Central memory CD8-positive, alpha-beta T cell (primary cell): ENCODE measurements around the gene KRT7.
"Not testable (repeated sequence)": the region's sequence is repeated elsewhere in the genome, so short reads cannot be mapped to it uniquely, and the experiment has no call there.

ENCODE experiments used
- ATAC-seq: fragments of 150-1000 bp; cut with Tn5 transposase; replicated peaks from 2 replicates; pipeline ENCODE4 v1.10.0; 2022; ENCODE audit warnings: mild to moderate bottlenecking, moderate FRiP score, moderate number of reproducible peaks; ENCODE audit not compliant: poor library complexity, severe bottlenecking; ENCODE audit errors: extremely low read depth
- DNase-seq, 2 donors: peaks; one replicate each; pipeline ENCODE4 v3.0.0; 2021; ENCODE audit warnings: low spot score in 2 of 2
- H3K27ac Mint-ChIP-seq: one replicate; pipeline ENCODE4 v1.8.0; 2022; ENCODE audit warnings: low read depth, mild to moderate bottlenecking, moderate library complexity, mixed read lengths
- H3K27me3 Mint-ChIP-seq: one replicate; pipeline ENCODE4 v1.8.0; 2022; ENCODE audit warnings: mixed read lengths
- H3K36me3 Mint-ChIP-seq: one replicate; pipeline ENCODE4 v1.8.0; 2022; ENCODE audit warnings: mild to moderate bottlenecking, moderate library complexity, mixed read lengths; ENCODE audit not compliant: insufficient read depth
- H3K4me1 Mint-ChIP-seq: one replicate; pipeline ENCODE4 v1.8.0; 2022; ENCODE audit warnings: mixed read lengths
- H3K4me3 Mint-ChIP-seq: one replicate; pipeline ENCODE4 v1.8.0; 2022; ENCODE audit warnings: mild to moderate bottlenecking, moderate library complexity, mixed read lengths
- H3K9me3 Mint-ChIP-seq: one replicate; pipeline ENCODE4 v1.8.0; 2022; ENCODE audit warnings: mixed read lengths

Gene KRT7

DNA sequence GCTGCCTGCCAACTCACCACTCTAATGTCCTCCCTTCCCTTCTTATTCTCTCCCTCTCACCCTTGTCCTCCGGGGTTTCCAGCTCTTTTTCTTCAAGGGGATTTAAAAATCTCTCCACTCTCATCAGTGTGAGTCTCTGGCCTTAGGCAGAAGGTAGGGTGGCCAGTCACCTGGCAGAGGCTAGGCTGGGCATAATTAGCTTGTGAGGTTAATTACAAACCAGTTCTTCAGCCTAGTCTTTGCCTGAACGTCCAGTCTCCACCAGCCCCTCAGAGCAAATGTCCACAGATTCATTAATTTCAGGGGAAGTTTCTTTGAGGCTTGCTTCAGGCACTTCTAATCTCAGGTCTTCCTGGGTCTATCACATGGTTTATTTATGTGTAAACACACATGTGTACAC lies 6.7 kb downstream of the KRT7 start:
- Mint-ChIP-seq H3K27ac (no peak overlapping the region), H3K9me3 (no peaks in the 10 kb centered on the region), H3K27me3 (peaks cover 21% of the 10 kb centered on the region), H3K36me3 (peaks cover 1% of the 10 kb centered on the region), H3K4me3 (no peak overlapping the region), H3K4me1 (peaks cover 13% of the 10 kb centered on the region)
- DNase-seq (no peak), ATAC-seq (no peak)

DNA sequence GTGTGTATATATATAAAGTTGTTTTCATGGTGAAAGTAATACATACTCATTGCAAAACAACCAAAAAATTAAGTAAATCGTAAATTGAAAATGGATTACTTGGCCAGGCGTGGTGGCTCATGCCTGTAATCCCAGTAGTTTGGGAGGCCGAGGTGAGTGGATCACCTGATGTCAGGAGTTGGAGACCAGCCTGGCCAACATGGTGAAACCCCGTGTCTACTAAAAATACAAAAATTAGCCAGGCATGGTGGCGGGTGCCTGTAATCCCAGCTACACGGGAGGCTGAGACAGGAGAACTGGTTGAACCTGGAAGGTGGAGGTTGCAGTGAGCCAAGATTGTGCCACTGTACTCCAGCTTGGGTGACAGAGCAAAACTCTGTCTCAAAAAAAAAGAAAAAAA lies 7.2 kb downstream of the KRT7 start:
- Mint-ChIP-seq H3K4me1 (peaks cover 13% of the 10 kb centered on the region), H3K27me3 (peaks cover 17% of the 10 kb centered on the region)
- ATAC-seq, H3K36me3 Mint-ChIP-seq, H3K9me3 Mint-ChIP-seq, DNase-seq, H3K27ac Mint-ChIP-seq, H3K4me3 Mint-ChIP-seq: not testable (repeated sequence)

DNA sequence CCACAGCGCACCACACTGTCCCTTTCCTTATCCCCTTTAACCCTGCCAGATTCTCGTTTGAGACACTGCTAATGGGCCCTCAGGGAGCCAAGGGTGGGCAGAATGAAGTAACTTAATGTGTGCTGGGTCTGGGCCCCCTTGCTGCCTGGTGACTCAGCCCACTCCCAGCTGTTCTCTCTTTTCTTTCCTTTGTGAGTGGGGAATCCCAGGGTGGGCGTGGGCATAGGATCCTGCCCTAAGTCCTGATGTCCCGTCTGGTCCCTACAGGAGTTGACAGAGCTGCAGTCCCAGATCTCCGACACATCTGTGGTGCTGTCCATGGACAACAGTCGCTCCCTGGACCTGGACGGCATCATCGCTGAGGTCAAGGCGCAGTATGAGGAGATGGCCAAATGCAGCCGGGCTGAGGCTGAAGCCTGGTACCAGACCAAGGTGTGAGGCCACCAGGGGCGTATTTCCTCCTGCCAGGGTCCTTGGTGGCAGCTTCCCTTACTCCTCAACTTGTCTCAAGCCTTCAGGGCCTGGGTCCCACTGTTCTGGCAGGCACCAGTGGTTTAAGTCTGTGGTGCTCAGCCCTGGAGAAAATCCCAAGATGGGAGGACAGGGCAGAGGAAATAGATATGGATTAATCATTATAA lies 8.3 kb downstream of the KRT7 start:
- Mint-ChIP-seq H3K27ac (no peak overlapping the region), H3K4me1 (peaks cover 13% of the 10 kb centered on the region), H3K27me3 (peaks cover 15% of the 10 kb centered on the region), H3K4me3 (no peak overlapping the region), H3K9me3 (no peaks in the 10 kb centered on the region), H3K36me3 (peaks cover 1% of the 10 kb centered on the region)
- DNase-seq, result no peak
- ATAC-seq, result no peak

DNA sequence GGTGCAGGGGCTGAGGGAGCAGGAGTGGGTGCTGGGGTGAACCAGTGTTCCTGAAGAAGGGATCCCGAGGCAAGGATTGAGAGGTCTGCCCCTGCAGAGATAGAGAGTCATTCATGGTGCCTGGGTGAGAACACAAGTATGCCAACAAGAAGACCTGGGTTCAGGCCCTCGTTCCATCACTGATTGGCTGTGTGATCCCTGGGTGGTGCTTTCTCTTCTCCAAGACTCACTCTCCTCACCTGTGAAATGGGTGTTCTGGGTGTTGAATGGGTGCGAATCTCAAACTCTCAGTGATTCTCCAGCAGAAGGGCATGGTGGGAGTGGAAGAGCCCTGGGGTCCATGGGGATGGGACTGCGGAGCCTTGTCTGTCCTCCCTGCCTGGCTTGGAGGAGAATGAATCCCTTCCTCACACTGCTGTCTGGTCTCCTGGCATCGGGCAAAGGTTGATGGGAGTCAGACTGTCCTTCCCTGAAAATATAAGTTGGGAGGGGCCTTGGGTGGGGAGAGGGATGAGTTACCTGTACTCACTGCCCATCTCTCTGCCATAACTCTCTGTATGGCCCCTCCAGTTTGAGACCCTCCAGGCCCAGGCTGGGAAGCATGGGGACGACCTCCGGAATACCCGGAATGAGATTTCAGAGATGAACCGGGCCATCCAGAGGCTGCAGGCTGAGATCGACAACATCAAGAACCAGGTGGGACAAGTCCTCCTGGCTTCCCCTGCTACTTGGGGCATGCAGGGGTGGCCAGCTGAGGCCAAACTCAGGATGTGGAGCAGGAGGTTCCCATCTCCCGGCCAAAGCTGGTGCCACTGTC lies 9.6 kb downstream of the KRT7 start:
- H3K9me3 Mint-ChIP-seq, result no peaks in the 10 kb centered on the region
- no peak overlapping the region for H3K27ac Mint-ChIP-seq
- ATAC-seq (no peak), DNase-seq (no peak)
- no peaks in the 10 kb centered on the region for H3K36me3 Mint-ChIP-seq
- peaks cover 13% of the 10 kb centered on the region for H3K4me1 Mint-ChIP-seq
- peaks cover 23% of the 10 kb centered on the region for H3K27me3 Mint-ChIP-seq
- no peak overlapping the region for H3K4me3 Mint-ChIP-seq

GRCh38 chr12:52243259-52243855 lies 10.3 kb downstream of the KRT7 start:
- no peaks in the 10 kb centered on the region for H3K9me3 Mint-ChIP-seq
- H3K36me3 Mint-ChIP-seq, result no peaks in the 10 kb centered on the region
- peaks cover 29% of the 10 kb centered on the region for H3K27me3 Mint-ChIP-seq
- DNase-seq (no peak), ATAC-seq (no peak)
- H3K4me1 Mint-ChIP-seq, result peaks cover 13% of the 10 kb centered on the region
- no peak overlapping the region for H3K4me3 Mint-ChIP-seq
- H3K27ac Mint-ChIP-seq, result peak overlapping the region; percentile 87

DNA sequence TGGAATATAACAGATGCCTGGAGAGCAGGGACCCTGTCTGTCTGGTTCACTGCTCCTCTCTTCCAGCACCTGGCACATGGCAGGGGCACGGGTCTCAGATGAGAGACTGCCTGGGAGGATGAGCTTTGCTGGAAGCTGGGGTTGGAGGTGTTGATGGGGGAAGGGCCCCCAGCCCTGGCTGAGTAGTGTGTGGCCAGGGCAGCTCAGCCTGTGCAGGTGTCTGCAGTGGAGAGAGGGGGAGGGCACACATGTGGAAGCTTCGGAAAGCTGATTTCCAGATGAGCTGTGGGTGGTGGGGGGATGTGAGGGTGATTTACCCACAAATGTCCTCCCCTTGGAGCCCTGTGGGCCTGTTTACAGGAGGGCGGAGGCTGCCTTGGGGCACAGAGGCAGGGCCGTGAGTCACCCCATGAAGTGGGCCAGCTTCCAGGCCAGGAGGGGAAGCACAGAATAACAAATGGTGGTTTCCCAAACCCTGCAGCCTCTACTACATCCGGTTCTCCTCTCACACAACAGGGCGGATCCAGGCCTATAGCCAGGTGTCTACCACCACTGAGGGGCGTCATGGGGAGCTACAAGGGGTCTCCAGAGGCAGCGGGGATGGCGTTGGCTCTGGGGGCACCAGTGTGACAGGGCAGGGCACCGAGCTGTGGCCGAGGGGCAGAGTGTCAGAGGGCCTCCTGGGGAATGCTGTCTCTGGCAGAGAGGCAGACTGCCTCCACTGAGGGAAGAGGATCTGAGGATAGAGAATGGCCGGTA lies 11.0 kb downstream of the KRT7 start:
- DNase-seq, result peak in 1 of 2 donors; percentile 34
- Mint-ChIP-seq H3K27ac (peak overlapping the region; percentile 87), H3K27me3 (peaks cover 34% of the 10 kb centered on the region), H3K36me3 (no peaks in the 10 kb centered on the region), H3K4me1 (peaks cover 13% of the 10 kb centered on the region), H3K4me3 (no peak overlapping the region), H3K9me3 (no peaks in the 10 kb centered on the region)
- ATAC-seq, result peak; percentile 88

DNA sequence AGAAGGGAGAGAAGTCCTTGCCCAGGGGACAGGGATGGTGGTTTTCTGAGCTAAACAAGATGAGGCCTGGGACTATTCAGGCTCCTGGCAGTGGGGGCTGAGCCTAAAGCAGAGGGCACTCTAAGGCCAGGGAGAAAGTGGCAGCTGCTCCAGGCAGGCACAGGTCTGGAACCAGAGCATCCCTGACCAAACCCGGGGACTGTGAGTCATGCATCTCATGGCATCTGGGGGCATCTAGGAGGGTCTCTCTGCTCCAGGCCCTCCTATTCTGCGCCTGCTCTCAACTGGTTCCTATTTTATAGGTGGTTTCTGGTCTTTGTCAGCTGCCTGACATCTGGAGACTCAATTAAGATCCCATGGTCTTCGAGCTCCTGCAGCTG lies 11.6 kb downstream of the KRT7 start:
- no peaks in the 10 kb centered on the region for H3K36me3 Mint-ChIP-seq
- ATAC-seq (no peak), DNase-seq (no peak)
- no peak overlapping the region for H3K4me3 Mint-ChIP-seq
- H3K27ac Mint-ChIP-seq, result peak overlapping the region; percentile 87
- H3K27me3 Mint-ChIP-seq, result peaks cover 34% of the 10 kb centered on the region
- H3K4me1 Mint-ChIP-seq, result peaks cover 15% of the 10 kb centered on the region
- no peaks in the 10 kb centered on the region for H3K9me3 Mint-ChIP-seq

GRCh38 chr12:52245259-52245961 lies 12.4 kb downstream of the KRT7 start:
- H3K9me3 Mint-ChIP-seq, result no peaks in the 10 kb centered on the region
- no peak overlapping the region for H3K4me3 Mint-ChIP-seq
- ATAC-seq (no peak), DNase-seq (no peak)
- peaks cover 20% of the 10 kb centered on the region for H3K4me1 Mint-ChIP-seq
- no peak overlapping the region for H3K27ac Mint-ChIP-seq
- H3K36me3 Mint-ChIP-seq, result no peaks in the 10 kb centered on the region
- peaks cover 40% of the 10 kb centered on the region for H3K27me3 Mint-ChIP-seq

GRCh38 chr12:52245962-52246569 lies 13.0 kb downstream of the KRT7 start:
- DNase-seq (no peak), ATAC-seq (no peak)
- Mint-ChIP-seq H3K4me1 (peaks cover 20% of the 10 kb centered on the region), H3K27me3 (peaks cover 43% of the 10 kb centered on the region), H3K9me3 (no peaks in the 10 kb centered on the region), H3K27ac (peak overlapping the region; percentile 27), H3K36me3 (no peaks in the 10 kb centered on the region), H3K4me3 (no peak overlapping the region)

DNA sequence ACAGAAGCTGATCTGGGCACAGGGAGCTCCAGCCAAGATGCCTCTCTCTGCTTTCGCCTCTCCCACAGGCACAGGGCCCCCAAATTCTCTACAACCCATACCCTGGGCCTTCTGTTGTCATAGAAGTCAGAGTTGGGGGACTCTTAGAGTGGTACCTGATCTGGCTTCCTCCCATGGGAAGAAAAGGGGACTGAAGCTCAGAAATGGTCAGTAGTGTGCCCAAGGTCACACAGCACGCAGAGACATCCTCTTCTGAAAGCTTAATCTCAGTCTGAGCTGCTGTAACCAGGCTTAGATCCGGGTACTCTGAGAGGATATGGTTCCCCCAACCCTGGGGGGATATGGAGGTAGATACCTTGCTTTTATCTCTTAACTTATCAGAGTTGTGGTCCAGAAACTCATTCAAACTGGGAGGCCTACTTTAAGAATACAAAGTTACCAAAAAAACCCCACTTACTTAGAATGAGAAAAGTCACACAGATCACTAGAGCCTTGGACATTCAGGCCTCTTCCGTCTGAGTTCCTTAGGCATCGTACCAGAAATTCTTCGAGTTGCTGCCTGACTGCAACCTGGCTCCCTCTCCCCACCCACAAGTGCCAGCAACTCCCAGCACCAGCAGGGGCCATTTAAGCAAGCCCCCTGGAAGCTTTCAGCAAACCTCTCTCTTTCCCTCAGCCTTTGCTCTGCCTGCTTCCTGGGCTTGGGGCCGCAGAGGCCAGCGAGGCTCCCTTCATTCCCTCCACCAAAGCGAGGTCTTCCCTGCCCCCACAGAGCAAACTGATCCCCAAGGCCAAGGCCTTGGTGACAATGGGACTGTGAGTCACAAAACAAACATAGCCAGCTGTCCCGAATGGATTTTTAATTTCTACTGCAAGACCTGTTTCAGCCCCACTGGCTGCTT lies 13.9 kb downstream of the KRT7 start:
- H3K36me3 Mint-ChIP-seq, result no peaks in the 10 kb centered on the region
- H3K27me3 Mint-ChIP-seq, result peaks cover 43% of the 10 kb centered on the region
- H3K9me3 Mint-ChIP-seq, result no peaks in the 10 kb centered on the region
- H3K27ac Mint-ChIP-seq, result peak overlapping the region; percentile 27
- no peak overlapping the region for H3K4me3 Mint-ChIP-seq
- DNase-seq, result no peak
- peaks cover 24% of the 10 kb centered on the region for H3K4me1 Mint-ChIP-seq
- ATAC-seq, result no peak
